Erythroblast (primary cell): ENCODE data around the gene MMP25.

Experiments
- GATA1 ChIP-seq: IDR thresholded peaks from 2 replicates; pipeline ENCODE4 v1.6.1; 2011; ENCODE audit warnings: low read depth, mild to moderate bottlenecking, control low read depth, low read length, moderate library complexity
- POLR2A ChIP-seq: IDR thresholded peaks from 2 replicates; pipeline ENCODE4 v1.6.1; 2011; ENCODE audit warnings: mild to moderate bottlenecking, low read length

DNA sequence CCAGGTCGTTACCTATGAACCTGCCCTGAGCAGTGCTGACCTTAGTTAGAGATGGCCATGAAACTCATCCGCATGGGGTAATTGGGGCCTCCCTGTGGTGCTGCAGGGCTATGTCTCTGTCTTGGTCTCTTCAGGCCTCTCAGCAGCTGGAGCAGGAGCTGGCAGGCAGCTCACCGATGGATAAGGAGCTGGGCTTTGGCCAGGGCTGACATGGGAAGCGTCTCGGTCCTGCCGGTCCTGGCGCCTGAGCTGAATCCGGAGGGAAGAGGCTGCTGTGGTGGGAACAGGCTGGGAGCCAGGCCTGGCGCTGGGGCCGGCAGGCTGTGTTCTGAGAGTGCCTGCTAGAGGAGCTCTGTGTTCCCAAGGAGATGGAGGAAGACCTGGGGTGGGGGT lies 29.2 kb downstream of the MMP25 start:
- TF ChIP-seq POLR2A, result no peak
- no peak for TF ChIP-seq GATA1
